K562 (cell line): ENCODE results near the gene MAML3. TPM values are rescaled to one million over a fixed set of nuclear protein-coding genes. Genes with fewer than 3 reads are reported as not detected.

Source experiments
- BRF1 ChIP-seq: IDR thresholded peaks from 3 replicates; pipeline ENCODE4 v1.6.1; 2011; ENCODE audit warnings: borderline replicate concordance, mild to moderate bottlenecking; ENCODE audit not compliant: insufficient read length; ENCODE audit errors: extremely low read depth
- CHD2 ChIP-seq: IDR thresholded peaks from 2 replicates; pipeline ENCODE4 v1.6.1; 2011; ENCODE audit warnings: low read depth, low read length
- ELF2 ChIP-seq: fragments of 250-450 bp; sonication (Bioruptor Pico); IDR thresholded peaks from 2 replicates; pipeline ENCODE4 v1.5.0; 2021; ENCODE audit warnings: mild to moderate bottlenecking
- FOXA3 ChIP-seq, 2 experiments: fragments of 450-650 bp in 1 of 2; sonication (generic) in 1 of 2; formaldehyde crosslinking; IDR thresholded peaks in 1 of 2; conservative IDR thresholded peaks in 1 of 2; 2 replicates each; pipeline versions ENCODE4 v1.4.0 to v1.8.0; 2020 to 2022; ENCODE audit warnings: mild to moderate bottlenecking in 2 of 2, missing genetic modification reagents in 1 of 2
- GABPA ChIP-seq: fragments of 200-800 bp; sonication (Bioruptor generic); conservative IDR thresholded peaks from 2 replicates; pipeline ENCODE4 v1.6.1; 2016; ENCODE audit warnings: low read depth, missing genetic modification characterization, missing compliant biosample characterization
- GTF2E2 ChIP-seq: fragments of 200-800 bp; sonication (Bioruptor generic); IDR thresholded peaks from 2 replicates; pipeline ENCODE4 v1.6.1; 2016; ENCODE audit warnings: missing genetic modification characterization, missing compliant biosample characterization
- HNRNPUL1 ChIP-seq: fragments of 200-400 bp; formaldehyde crosslinking; IDR thresholded peaks from 2 replicates; pipeline ENCODE4 v1.6.1; 2017; ENCODE audit warnings: low read length
- KDM1A ChIP-seq, 2 experiments: fragments of 450-650 bp; IDR thresholded peaks; 2 replicates each; pipeline ENCODE4 v1.6.1; 2016; ENCODE audit warnings: mild to moderate bottlenecking in 2 of 2
- MECOM ChIP-seq: fragments of 250-450 bp; sonication (Bioruptor Pico); IDR thresholded peaks from 2 replicates; pipeline ENCODE4 v1.8.0; 2022; ENCODE audit warnings: inconsistent platforms
- POLR2G ChIP-seq: fragments of 200-400 bp; formaldehyde crosslinking; IDR thresholded peaks from 2 replicates; pipeline ENCODE4 v1.6.1; 2017; ENCODE audit warnings: low read depth, mild to moderate bottlenecking, antibody characterized with exemption, low read length, moderate library complexity
- RFX1 ChIP-seq: fragments of 450-650 bp; IDR thresholded peaks from 2 replicates; pipeline ENCODE4 v1.6.1; 2016; ENCODE audit warnings: mild to moderate bottlenecking, moderate library complexity
- RNF2 ChIP-seq: sonication (generic); IDR thresholded peaks from 2 replicates; pipeline ENCODE4 v1.6.1; 2016
- SETDB1 ChIP-seq: IDR thresholded peaks from one replicate; pipeline ENCODE4 v1.6.1; 2012; ENCODE audit warnings: low read length, control low read depth, inconsistent platforms
- SMAD4 ChIP-seq: fragments of 250-450 bp; sonication (Bioruptor Pico); conservative IDR thresholded peaks from 2 replicates; pipeline ENCODE4 v1.8.0; 2021; ENCODE audit warnings: inconsistent platforms, mild to moderate bottlenecking, moderate library complexity
- TAF9B ChIP-seq: fragments of 450-650 bp; IDR thresholded peaks from 2 replicates; pipeline ENCODE4 v1.6.1; 2018; ENCODE audit warnings: mild to moderate bottlenecking; ENCODE audit not compliant: partially characterized antibody
- TEAD4 ChIP-seq, 2 experiments: sonication (generic) in 1 of 2; formaldehyde crosslinking in 1 of 2; IDR thresholded peaks; 2 replicates each; pipeline versions ENCODE4 v1.6.1 to v1.8.0; 2012 to 2022; ENCODE audit warnings: borderline replicate concordance in 1 of 2, inconsistent platforms in 1 of 2, low read length in 1 of 2, mild to moderate bottlenecking in 1 of 2, missing genetic modification reagents in 1 of 2
- TRIM24 ChIP-seq, 2 experiments: fragments of 450-650 bp; IDR thresholded peaks; 2 replicates each; pipeline ENCODE4 v1.6.1; 2016
- ZNF140 ChIP-seq: fragments of 250-450 bp; sonication (Bioruptor Pico); IDR thresholded peaks from 2 replicates; pipeline ENCODE4 v1.8.0; 2021; ENCODE audit warnings: moderate library complexity, mild to moderate bottlenecking, inconsistent platforms
- ZNF224 ChIP-seq: sonication (generic); formaldehyde crosslinking; IDR thresholded peaks from 2 replicates; pipeline ENCODE4 v1.8.0; 2022; ENCODE audit warnings: mild to moderate bottlenecking, missing genetic modification reagents
- ZNF23 ChIP-seq: fragments of 250-450 bp; sonication (Bioruptor Pico); IDR thresholded peaks from 2 replicates; pipeline ENCODE4 v1.4.0; 2020; ENCODE audit warnings: mild to moderate bottlenecking
- ZNF347 ChIP-seq: fragments of 450-650 bp; formaldehyde crosslinking; IDR thresholded peaks from 2 replicates; pipeline ENCODE4 v1.4.0; 2020; ENCODE audit warnings: low read depth, mild to moderate bottlenecking, moderate library complexity
- ZNF507 ChIP-seq: conservative IDR thresholded peaks from 2 replicates; pipeline ENCODE4 v1.6.1; 2017; ENCODE audit warnings: missing genetic modification characterization, missing compliant biosample characterization
- ZNF551 ChIP-seq: fragments of 250-450 bp; sonication (Bioruptor Pico); IDR thresholded peaks from 2 replicates; pipeline ENCODE4 v1.5.0; 2021; ENCODE audit warnings: mild to moderate bottlenecking, moderate library complexity
- ZNF668 ChIP-seq: fragments of 250-450 bp; sonication (Bioruptor Pico); IDR thresholded peaks from 2 replicates; pipeline ENCODE4 v1.8.0; 2022; ENCODE audit warnings: mild to moderate bottlenecking, inconsistent platforms
- ZNF717 ChIP-seq: fragments of 250-450 bp; sonication (Bioruptor Pico); IDR thresholded peaks from 2 replicates; pipeline ENCODE4 v1.5.0; 2021
- ZSCAN29 ChIP-seq: fragments of 450-650 bp; IDR thresholded peaks from 2 replicates; pipeline ENCODE4 v1.6.1; 2017
- polyA plus RNA-seq, 8 experiments: library from polyadenylated mRNA; depleted of rRNA in 4 of 8; stranded (reverse) in 5 of 8; unstranded in 3 of 8; fragments of >200 nt; fragmentation: Nextera tagmentation in 2 of 8; fragmentation: Illumina TruSeq in 1 of 8; extraction: Ambion mirVana in 2 of 8; extraction: Trizol in 1 of 8; gene quantifications; 2 replicates each; pipeline versions ENCODE4 v1.2.1 to v1.2.3, GENCODE V29; 2011 to 2014; ENCODE audit warnings: inconsistent platforms in 1 of 8, missing spikeins in 1 of 8
- total RNA-seq, 7 experiments: library from RNA; depleted of rRNA in 6 of 7; stranded (reverse); fragments of >200 nt in 6 of 7; fragmentation: Illumina TruSeq in 2 of 7; extraction: Trizol in 2 of 7; gene quantifications; 2 replicates each; pipeline versions ENCODE4 v1.2.1 to v1.2.3, GENCODE V29; 2011 to 2021; ENCODE audit warnings: low replicate concordance in 1 of 7
- TF ChIP-seq, protein P1 (sequence below): sonication (generic); formaldehyde crosslinking; IDR thresholded peaks from 2 replicates; pipeline ENCODE4 v1.8.1; 2023; ENCODE audit warnings: mild to moderate bottlenecking, missing genetic modification reagents

MAML3 gene
- total and polyA plus RNA-seq, 9 of the 15 experiments (the other 6 are each of a cell fraction or from before 2014, with no cell fraction given) = 0.01 to 0.55 (median 0.25) TPM

DNA sequence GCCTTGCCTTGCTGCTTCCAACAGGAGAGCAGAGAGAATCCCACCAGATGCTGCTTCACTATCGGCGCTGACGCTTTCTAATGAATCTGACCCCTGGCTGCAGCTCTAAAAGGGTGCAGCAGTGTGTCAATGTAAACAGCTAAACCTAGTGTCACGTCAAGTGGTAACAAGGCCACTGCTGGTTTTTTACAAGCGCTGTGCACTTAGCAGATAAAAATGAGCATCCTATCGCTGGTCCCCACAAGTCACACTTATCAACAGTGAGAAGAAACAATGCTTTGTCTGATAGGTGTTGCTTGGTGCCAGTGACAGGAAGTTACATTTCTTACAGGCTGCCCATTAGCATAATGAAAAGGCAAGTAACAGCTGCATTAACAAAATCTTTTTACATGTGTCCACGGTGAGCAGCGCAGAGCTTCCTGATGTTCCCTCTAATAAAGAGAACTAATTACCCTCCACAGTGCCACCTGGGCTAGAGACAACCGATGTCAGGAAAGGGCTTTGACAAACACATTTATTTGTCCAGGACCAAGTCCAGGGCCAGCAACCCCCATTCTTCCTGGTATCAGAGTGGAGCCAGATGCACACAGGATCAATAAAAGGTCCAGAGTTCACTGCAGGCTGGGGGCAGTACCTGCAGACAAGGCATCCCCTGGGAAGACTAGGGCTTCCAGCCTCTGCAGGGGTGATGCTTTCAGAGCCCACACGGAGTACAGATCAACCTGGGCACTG is 312.4 kb downstream of the MAML3 start (continued):
- TF ChIP-seq MECOM (CRISPR knock-in tag) = no peak
- TF ChIP-seq HNRNPUL1 = no peak
- no peak for TF ChIP-seq ZNF224 (CRISPR knock-in tag)
- no peak for TF ChIP-seq POLR2G
- no peak for TF ChIP-seq GTF2E2
- TF ChIP-seq GABPA (tag) = 0 out of 2 replicates have a peak, but pooled peaks have one; percentile 27
- TF ChIP-seq ZNF140 = no peak
- no peak for TF ChIP-seq ZNF717
- no peak for TF ChIP-seq RNF2
- TF ChIP-seq ZNF347 (CRISPR knock-in tag) = no peak
- TF ChIP-seq CHD2 = no peak
- TF ChIP-seq, protein P1, sequence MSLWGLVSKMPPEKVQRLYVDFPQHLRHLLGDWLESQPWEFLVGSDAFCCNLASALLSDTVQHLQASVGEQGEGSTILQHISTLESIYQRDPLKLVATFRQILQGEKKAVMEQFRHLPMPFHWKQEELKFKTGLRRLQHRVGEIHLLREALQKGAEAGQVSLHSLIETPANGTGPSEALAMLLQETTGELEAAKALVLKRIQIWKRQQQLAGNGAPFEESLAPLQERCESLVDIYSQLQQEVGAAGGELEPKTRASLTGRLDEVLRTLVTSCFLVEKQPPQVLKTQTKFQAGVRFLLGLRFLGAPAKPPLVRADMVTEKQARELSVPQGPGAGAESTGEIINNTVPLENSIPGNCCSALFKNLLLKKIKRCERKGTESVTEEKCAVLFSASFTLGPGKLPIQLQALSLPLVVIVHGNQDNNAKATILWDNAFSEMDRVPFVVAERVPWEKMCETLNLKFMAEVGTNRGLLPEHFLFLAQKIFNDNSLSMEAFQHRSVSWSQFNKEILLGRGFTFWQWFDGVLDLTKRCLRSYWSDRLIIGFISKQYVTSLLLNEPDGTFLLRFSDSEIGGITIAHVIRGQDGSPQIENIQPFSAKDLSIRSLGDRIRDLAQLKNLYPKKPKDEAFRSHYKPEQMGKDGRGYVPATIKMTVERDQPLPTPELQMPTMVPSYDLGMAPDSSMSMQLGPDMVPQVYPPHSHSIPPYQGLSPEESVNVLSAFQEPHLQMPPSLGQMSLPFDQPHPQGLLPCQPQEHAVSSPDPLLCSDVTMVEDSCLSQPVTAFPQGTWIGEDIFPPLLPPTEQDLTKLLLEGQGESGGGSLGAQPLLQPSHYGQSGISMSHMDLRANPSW (CRISPR knock-in tag) = no peak
- no peak for TF ChIP-seq ZNF23 (CRISPR knock-in tag)
- 0 out of 4 replicates have a peak, but pooled peaks of 1 of the 2 experiments have one; percentile 36 for TF ChIP-seq KDM1A (IDR thresholded peaks at IDR 0.05)
- peak; percentile 82 for TF ChIP-seq TEAD4 (IDR thresholded peaks at IDR 0.05; ENCODE audit: low read length)
- TF ChIP-seq TEAD4 (CRISPR knock-in tag; IDR thresholded peaks at IDR 0.05; ENCODE audit: borderline replicate concordance) = no peak
- no peak for TF ChIP-seq SMAD4 (CRISPR knock-in tag)
- no peak for TF ChIP-seq BRF1
- TF ChIP-seq TAF9B = no peak
- TF ChIP-seq SETDB1 = no peak
- no peak for TF ChIP-seq ZNF507 (tag)
- TF ChIP-seq FOXA3 (CRISPR knock-in tag; conservative IDR thresholded peaks at IDR 0.05 in 1 of 2, IDR thresholded peaks at IDR 0.05 in 1 of 2) = peak; percentile 81 to 87
- peak in 1 of 2 experiments; percentile 32; a peak in 1 of 4 replicates for TF ChIP-seq TRIM24 (IDR thresholded peaks at IDR 0.05)
- TF ChIP-seq ZNF668 (CRISPR knock-in tag) = no peak
- no peak for TF ChIP-seq RFX1
- no peak for TF ChIP-seq ZNF551
- TF ChIP-seq ZSCAN29 = no peak
- TF ChIP-seq ELF2 (CRISPR knock-in tag) = no peak
